K562 (cell line): ENCODE results near the gene HSP90AA1. TPM values are rescaled to one million over a fixed set of nuclear protein-coding genes. Genes with fewer than 3 reads are reported as not detected.

Experiments
- ATAC-seq: fragments of 200-7000 bp; cut with Tn5 transposase; 3 replicates; pipeline ENCODE4 v1.9.1; 2020; ENCODE audit warnings: moderate library complexity
- BruUV-seq: library from RNA; stranded (reverse); fragments of 400-500 nt; replicated peaks from 2 replicates; lab custom pipeline; 2021; lab: Mats Ljungman, UMichigan
- CTCF ChIA-PET: fragments of 300-600 bp; formaldehyde crosslinking; extraction: SDS; loops from one replicate; lab custom pipeline; 2021; ENCODE audit warnings: low intra/inter-chr PET ratio; lab: Yijun Ruan, JAX
- POLR2A ChIA-PET: fragments of 300-600, 350-650 bp; sonication (Branson Sonifier 250); formaldehyde crosslinking; extraction: SDS; loops from one replicate; lab custom pipeline; 2021; ENCODE audit warnings: antibody characterized with exemption, inconsistent platforms; lab: Yijun Ruan, JAX
- DNase-seq, 4 experiments: peaks; one replicate each; pipeline versions ENCODE4 v3.0.0 to v3.0.0-alpha.2; 2011 to 2018; ENCODE audit warnings: low spot score in 3 of 4, mixed read lengths in 3 of 4; ENCODE audit errors: extremely low read depth in 1 of 4
- FAIRE-seq: peaks from 2 replicates; lab custom pipeline; 2011; peaks lifted over from hg19 to GRCh38; lab: Jason Lieb, UNC
- H2AFZ ChIP-seq: 2 replicates; pipeline ENCODE4 v1.6.0; 2011; ENCODE audit warnings: low read depth, low read length, control low read depth, inconsistent platforms
- H3K27ac ChIP-seq: fragments of 200-600 bp; 3 replicates; pipeline ENCODE4 v1.8.0; 2011; ENCODE audit warnings: low read depth, mild to moderate bottlenecking, control low read depth, inconsistent platforms, low read length, moderate library complexity, mixed read lengths; ENCODE audit errors: extremely low read depth
- H3K27me3 ChIP-seq, 2 experiments: fragments of 300-600 bp in 1 of 2; 2 replicates in 1 of 2; 3 replicates in 1 of 2; pipeline versions ENCODE4 v1.6.0 to v1.8.0; 2011; ENCODE audit warnings: inconsistent platforms in 2 of 2, low read length in 2 of 2, mild to moderate bottlenecking in 1 of 2, mixed read lengths in 1 of 2, moderate library complexity in 1 of 2; ENCODE audit not compliant: control insufficient read depth in 2 of 2, insufficient read depth in 2 of 2
- H3K36me3 ChIP-seq: fragments of 300-600 bp; 3 replicates; pipeline ENCODE4 v1.8.0; 2011; ENCODE audit warnings: mild to moderate bottlenecking, low read length, inconsistent platforms; ENCODE audit not compliant: control insufficient read depth, insufficient read depth
- H3K4me1 ChIP-seq, 2 experiments: fragments of 200-600 bp in 1 of 2; replicated peaks in 1 of 2; 2 replicates in 1 of 2; 3 replicates in 1 of 2; pipeline versions ENCODE4 v1.5.1 to v1.8.0; 2011; ENCODE audit warnings: inconsistent platforms in 2 of 2, low read length in 2 of 2, mild to moderate bottlenecking in 1 of 2, mixed read lengths in 1 of 2, moderate library complexity in 1 of 2; ENCODE audit not compliant: control insufficient read depth in 2 of 2, insufficient read depth in 2 of 2
- H3K4me2 ChIP-seq: 2 replicates; pipeline ENCODE4 v1.6.1; 2011; ENCODE audit warnings: low read length, control low read depth, inconsistent platforms, mixed read lengths; ENCODE audit not compliant: insufficient read depth
- H3K4me3 ChIP-seq: fragments of 200-600 bp; sonication (generic), shearing (Covaris generic); 2 replicates; pipeline ENCODE4 v1.5.1; 2016; ENCODE audit warnings: control low read depth, inconsistent platforms
- H3K79me2 ChIP-seq: fragments of 200-600 bp; 3 replicates; pipeline ENCODE4 v1.8.0; 2011; ENCODE audit warnings: low read length, inconsistent platforms; ENCODE audit not compliant: control insufficient read depth, insufficient read depth
- H3K9ac ChIP-seq, 2 experiments: 2 replicates each; pipeline versions ENCODE4 v1.6.0 to v1.6.1; 2011; ENCODE audit warnings: low read depth in 2 of 2, low read length in 2 of 2, control low read depth in 1 of 2, inconsistent platforms in 1 of 2, mild to moderate bottlenecking in 1 of 2, mixed read lengths in 1 of 2; ENCODE audit not compliant: insufficient read depth in 1 of 2
- H3K9me1 ChIP-seq: one replicate; pipeline ENCODE4 v1.6.0; 2011; ENCODE audit warnings: inconsistent platforms, mild to moderate bottlenecking, low read length, moderate library complexity; ENCODE audit not compliant: control insufficient read depth, insufficient read depth
- H3K9me3 ChIP-seq: replicated peaks from 2 replicates; pipeline ENCODE4 v1.5.1; 2011; ENCODE audit warnings: low read depth, low read length, inconsistent platforms; ENCODE audit not compliant: control insufficient read depth, insufficient read depth
- H4K20me1 ChIP-seq: replicated peaks from 2 replicates; pipeline ENCODE4 v1.6.1; 2011; ENCODE audit warnings: low read length, inconsistent platforms, mixed read lengths; ENCODE audit not compliant: control insufficient read depth, insufficient read depth
- FOSL1 ChIP-seq: fragments of 200-800 bp; sonication (Bioruptor generic); conservative IDR thresholded peaks from 2 replicates; pipeline ENCODE4 v1.6.1; 2016; ENCODE audit warnings: missing genetic modification characterization, missing compliant biosample characterization
- SMARCE1 ChIP-seq: fragments of 450-650 bp; IDR thresholded peaks from 2 replicates; pipeline ENCODE4 v1.7.1; 2016; ENCODE audit warnings: mild to moderate bottlenecking
- ZFX ChIP-seq: sonication (generic); formaldehyde crosslinking; IDR thresholded peaks from 2 replicates; pipeline ENCODE4 v1.8.0; 2022; ENCODE audit warnings: mild to moderate bottlenecking, missing genetic modification reagents, moderate library complexity
- WGBS: fragments of 100-300 bp; shearing (Covaris generic); methylation state at CpG from one replicate; pipeline ENCODE4 v1.1.6; 2016; ENCODE audit warnings: low coverage, mixed read lengths; ENCODE audit not compliant: insufficient coverage; ENCODE audit errors: missing lambda C conversion rate; 5-methylcytosine and 5-hydroxymethylcytosine counted together
- in situ Hi-C: fragments of 300-500 bp; cut with MboI; formaldehyde crosslinking; loops from 4 replicates; pipeline ENCODE4 v1.15.0; 2018; ENCODE audit warnings: inconsistent platforms, mixed read lengths
- intact Hi-C: fragments of 100-400 bp; cut with micrococcal nuclease; formaldehyde crosslinking; loops from 2 replicates; pipeline ENCODE4 v1.14.2; 2022
- polyA plus RNA-seq, 8 experiments: library from polyadenylated mRNA; depleted of rRNA in 4 of 8; stranded (reverse) in 5 of 8; unstranded in 3 of 8; fragments of >200 nt; fragmentation: Nextera tagmentation in 2 of 8; fragmentation: Illumina TruSeq in 1 of 8; extraction: Ambion mirVana in 2 of 8; extraction: Trizol in 1 of 8; gene quantifications; 2 replicates each; pipeline versions ENCODE4 v1.2.1 to v1.2.3, GENCODE V29; 2011 to 2014; ENCODE audit warnings: inconsistent platforms in 1 of 8, missing spikeins in 1 of 8
- total RNA-seq, 7 experiments: library from RNA; depleted of rRNA in 6 of 7; stranded (reverse); fragments of >200 nt in 6 of 7; fragmentation: Illumina TruSeq in 2 of 7; extraction: Trizol in 2 of 7; gene quantifications; 2 replicates each; pipeline versions ENCODE4 v1.2.1 to v1.2.3, GENCODE V29; 2011 to 2021; ENCODE audit warnings: low replicate concordance in 1 of 7
- TF ChIP-seq, protein P1 (sequence below): fragments of 150-350 bp; IDR thresholded peaks from 2 replicates; pipeline ENCODE4 v1.6.1; 2014; ENCODE audit warnings: low read depth, mild to moderate bottlenecking, low read length, borderline replicate concordance
- TF ChIP-seq, protein P2 (sequence below), 3 experiments: IDR thresholded peaks in 2 of 3; conservative IDR thresholded peaks in 1 of 3; 2 replicates each; pipeline ENCODE4 v1.5.1; 2011 to 2012; ENCODE audit warnings: low read length in 3 of 3, mild to moderate bottlenecking in 3 of 3, control low read depth in 2 of 3, improper control_type of control experiment in 1 of 3, inconsistent platforms in 1 of 3, low read depth in 1 of 3, mixed read lengths in 1 of 3, moderate library complexity in 1 of 3; ENCODE audit not compliant: insufficient read depth in 2 of 3

The HSP90AA1 gene
- total and polyA plus RNA-seq, 9 of the 15 experiments (the other 6 are each of a cell fraction or from before 2014, with no cell fraction given) = 377 to 1,731 (median 879) TPM

DNA sequence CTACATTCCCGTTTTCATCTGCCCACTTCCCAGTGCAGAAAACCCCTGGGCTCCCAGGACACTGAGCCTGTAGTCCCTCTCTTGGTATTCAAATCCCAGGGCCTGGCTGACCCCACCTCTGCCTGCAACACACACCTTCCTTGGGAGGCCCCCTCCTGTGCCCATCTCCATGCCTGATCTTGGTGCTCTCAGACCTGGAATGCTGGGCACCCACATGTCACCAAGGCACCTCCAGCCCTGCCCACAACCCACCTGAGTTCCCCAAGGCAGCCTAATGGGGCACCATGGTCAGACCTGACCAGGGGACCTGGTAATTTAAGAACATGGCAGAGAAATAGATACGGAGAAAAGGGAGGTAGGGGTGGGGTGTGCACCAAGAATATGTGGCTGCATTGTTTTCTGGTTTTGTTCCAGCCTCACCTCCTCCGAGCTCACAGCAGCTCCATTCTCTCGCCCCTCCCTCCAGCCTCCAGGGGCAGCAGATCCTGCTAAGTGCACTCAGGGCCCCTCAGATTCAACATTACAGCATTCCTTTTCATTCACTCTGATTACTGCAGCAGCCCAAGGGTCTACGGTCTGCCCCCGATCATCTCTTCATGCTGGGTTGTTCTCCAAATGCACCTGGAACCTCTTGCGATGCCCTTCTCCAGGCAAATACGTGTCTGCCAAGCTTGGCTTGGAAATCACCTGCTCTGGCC is 9.2 kb upstream of the HSP90AA1 start:
- H3K4me1 ChIP-seq = peaks cover 27 to 31% of the 10 kb centered on the region in 2 experiments
- BruUV-seq = no TSS peak
- peak in 3 of 4 experiments; percentile 24 to 29 (median 26) for DNase-seq
- ATAC-seq = peak; percentile 54
- H4K20me1 ChIP-seq = no peaks in the 10 kb centered on the region
- POLR2A ChIA-PET = interaction anchor here (0.6 to 1.6 kb wide), 5 partner anchors 8 to 131 kb away, joined by 3 to 4 read pairs (median 4); no protein-coding TSS in a partner anchor
- H3K9me3 ChIP-seq = no peaks in the 10 kb centered on the region
- H3K36me3 ChIP-seq = no peaks in the 10 kb centered on the region
- peak overlapping the region; percentile 58 for H3K4me2 ChIP-seq
- H3K27me3 ChIP-seq = no peaks in the 10 kb centered on the region
- no peak overlapping the region for H3K4me3 ChIP-seq
- H3K79me2 ChIP-seq = no peaks in the 10 kb centered on the region
- H2AFZ ChIP-seq = peak overlapping the region; percentile 92
- peak overlapping the region; percentile 70; the same call in 2 of the 3 replicates for H3K27ac ChIP-seq
- CTCF ChIA-PET = interaction anchor here (0.6 to 2.7 kb wide), 5 partner anchors 33 to 1179 kb away, joined by 3 to 18 read pairs (median 5); no protein-coding TSS in a partner anchor
- no peaks in the 10 kb centered on the region for H3K9me1 ChIP-seq
- TF ChIP-seq ZFX (CRISPR knock-in tag) (0 out of 2 replicates have a peak, but pooled peaks have one; percentile 9), FOSL1 (tag) (peak; percentile 74; the same call in 1 of the 2 replicates), SMARCE1 (peak; percentile 2)
- TF ChIP-seq, protein P1, sequence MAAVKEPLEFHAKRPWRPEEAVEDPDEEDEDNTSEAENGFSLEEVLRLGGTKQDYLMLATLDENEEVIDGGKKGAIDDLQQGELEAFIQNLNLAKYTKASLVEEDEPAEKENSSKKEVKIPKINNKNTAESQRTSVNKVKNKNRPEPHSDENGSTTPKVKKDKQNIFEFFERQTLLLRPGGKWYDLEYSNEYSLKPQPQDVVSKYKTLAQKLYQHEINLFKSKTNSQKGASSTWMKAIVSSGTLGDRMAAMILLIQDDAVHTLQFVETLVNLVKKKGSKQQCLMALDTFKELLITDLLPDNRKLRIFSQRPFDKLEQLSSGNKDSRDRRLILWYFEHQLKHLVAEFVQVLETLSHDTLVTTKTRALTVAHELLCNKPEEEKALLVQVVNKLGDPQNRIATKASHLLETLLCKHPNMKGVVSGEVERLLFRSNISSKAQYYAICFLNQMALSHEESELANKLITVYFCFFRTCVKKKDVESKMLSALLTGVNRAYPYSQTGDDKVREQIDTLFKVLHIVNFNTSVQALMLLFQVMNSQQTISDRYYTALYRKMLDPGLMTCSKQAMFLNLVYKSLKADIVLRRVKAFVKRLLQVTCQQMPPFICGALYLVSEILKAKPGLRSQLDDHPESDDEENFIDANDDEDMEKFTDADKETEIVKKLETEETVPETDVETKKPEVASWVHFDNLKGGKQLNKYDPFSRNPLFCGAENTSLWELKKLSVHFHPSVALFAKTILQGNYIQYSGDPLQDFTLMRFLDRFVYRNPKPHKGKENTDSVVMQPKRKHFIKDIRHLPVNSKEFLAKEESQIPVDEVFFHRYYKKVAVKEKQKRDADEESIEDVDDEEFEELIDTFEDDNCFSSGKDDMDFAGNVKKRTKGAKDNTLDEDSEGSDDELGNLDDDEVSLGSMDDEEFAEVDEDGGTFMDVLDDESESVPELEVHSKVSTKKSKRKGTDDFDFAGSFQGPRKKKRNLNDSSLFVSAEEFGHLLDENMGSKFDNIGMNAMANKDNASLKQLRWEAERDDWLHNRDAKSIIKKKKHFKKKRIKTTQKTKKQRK = no peak
- TF ChIP-seq, protein P2, sequence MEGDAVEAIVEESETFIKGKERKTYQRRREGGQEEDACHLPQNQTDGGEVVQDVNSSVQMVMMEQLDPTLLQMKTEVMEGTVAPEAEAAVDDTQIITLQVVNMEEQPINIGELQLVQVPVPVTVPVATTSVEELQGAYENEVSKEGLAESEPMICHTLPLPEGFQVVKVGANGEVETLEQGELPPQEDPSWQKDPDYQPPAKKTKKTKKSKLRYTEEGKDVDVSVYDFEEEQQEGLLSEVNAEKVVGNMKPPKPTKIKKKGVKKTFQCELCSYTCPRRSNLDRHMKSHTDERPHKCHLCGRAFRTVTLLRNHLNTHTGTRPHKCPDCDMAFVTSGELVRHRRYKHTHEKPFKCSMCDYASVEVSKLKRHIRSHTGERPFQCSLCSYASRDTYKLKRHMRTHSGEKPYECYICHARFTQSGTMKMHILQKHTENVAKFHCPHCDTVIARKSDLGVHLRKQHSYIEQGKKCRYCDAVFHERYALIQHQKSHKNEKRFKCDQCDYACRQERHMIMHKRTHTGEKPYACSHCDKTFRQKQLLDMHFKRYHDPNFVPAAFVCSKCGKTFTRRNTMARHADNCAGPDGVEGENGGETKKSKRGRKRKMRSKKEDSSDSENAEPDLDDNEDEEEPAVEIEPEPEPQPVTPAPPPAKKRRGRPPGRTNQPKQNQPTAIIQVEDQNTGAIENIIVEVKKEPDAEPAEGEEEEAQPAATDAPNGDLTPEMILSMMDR (IDR thresholded peaks at IDR 0.05 in 2 of 3, conservative IDR thresholded peaks at IDR 0.05 in 1 of 3; ENCODE audit: insufficient read depth in 2 of 3, low read depth in 1 of 3, low read length in 3 of 3) = 0 out of 6 replicates have a peak, but pooled peaks of 1 of the 3 experiments have one; percentile 8
- no peak for FAIRE-seq
- WGBS = 35% methylated on average over 7 of the region's 8 CpGs
- intact Hi-C loops = loop anchor here (1.0 to 5.0 kb wide), 5 partner anchors 33 to 389 kb away; no protein-coding TSS in a partner anchor
- in situ Hi-C loops = no loop called here
- H3K9ac ChIP-seq = peak overlapping the region; percentile 14 to 84; a peak in 3 of 4 replicates
